OCI-LY1 (cell line): ENCODE results near the gene PTGES.

Source experiments
- H2AFZ ChIP-seq: fragments of 200-600 bp; sonication (generic), shearing (Covaris generic); 2 replicates; pipeline ENCODE4 v1.6.0; 2014; ENCODE audit warnings: antibody characterized with exemption, mild to moderate bottlenecking, low read length
- H3F3A ChIP-seq: fragments of 200-600 bp; sonication (generic), shearing (Covaris generic); 2 replicates; pipeline ENCODE4 v1.6.0; 2014; ENCODE audit warnings: mild to moderate bottlenecking, antibody characterized with exemption, low read length, moderate library complexity; ENCODE audit not compliant: insufficient read depth
- H3K27ac ChIP-seq: fragments of 200-600 bp; sonication (generic); 2 replicates; pipeline ENCODE4 v1.5.1; 2014; ENCODE audit warnings: low read length, mixed run types, mild to moderate bottlenecking, low read depth; ENCODE audit not compliant: poor library complexity, severe bottlenecking
- H3K27me3 ChIP-seq: fragments of 200-600 bp; sonication (generic); 2 replicates; pipeline ENCODE4 v1.6.0; 2014; ENCODE audit warnings: antibody characterized with exemption, mild to moderate bottlenecking, low read length, moderate library complexity; ENCODE audit not compliant: insufficient read depth
- H3K36me3 ChIP-seq: fragments of 200-600 bp; sonication (generic); 2 replicates; pipeline ENCODE4 v1.6.1; 2014; ENCODE audit warnings: mild to moderate bottlenecking, antibody characterized with exemption, low read length, moderate library complexity, mixed read lengths; ENCODE audit not compliant: insufficient read depth
- H3K4me1 ChIP-seq: fragments of 200-600 bp; sonication (generic); 2 replicates; pipeline ENCODE4 v1.5.1; 2014; ENCODE audit warnings: mild to moderate bottlenecking, low read length, moderate library complexity; ENCODE audit not compliant: insufficient read depth, severe bottlenecking
- H3K4me2 ChIP-seq: fragments of 200-600 bp; sonication (generic), shearing (Covaris generic); 2 replicates; pipeline ENCODE4 v1.6.1; 2014; ENCODE audit warnings: low read length
- H3K4me3 ChIP-seq: fragments of 200-600 bp; sonication (generic); 2 replicates; pipeline ENCODE4 v1.5.1; 2014; ENCODE audit warnings: low read length, low read depth, mild to moderate bottlenecking, mixed read lengths; ENCODE audit not compliant: poor library complexity, severe bottlenecking
- H3K79me2 ChIP-seq: fragments of 200-600 bp; shearing (Covaris generic); 2 replicates; pipeline ENCODE4 v1.6.1; 2016; ENCODE audit warnings: mixed run types, low read length, mixed read lengths; ENCODE audit not compliant: insufficient read depth
- H3K9ac ChIP-seq: fragments of 200-600 bp; sonication (generic), shearing (Covaris generic); 2 replicates; pipeline ENCODE4 v1.6.1; 2014; ENCODE audit warnings: mild to moderate bottlenecking, low read length, mixed read lengths
- H3K9me2 ChIP-seq: fragments of 200-600 bp; sonication (generic), shearing (Covaris generic); 2 replicates; pipeline ENCODE4 v1.6.1; 2014; ENCODE audit warnings: low read depth, mild to moderate bottlenecking, low read length, mixed read lengths
- H3K9me3 ChIP-seq: fragments of 200-600 bp; shearing (Covaris generic); 2 replicates; pipeline ENCODE4 v1.6.1; 2014; ENCODE audit warnings: low read length, mixed read lengths
- H4K20me1 ChIP-seq: fragments of 200-600 bp; sonication (generic), shearing (Covaris generic); 2 replicates; pipeline ENCODE4 v1.6.0; 2016; ENCODE audit warnings: mild to moderate bottlenecking, low read length; ENCODE audit not compliant: insufficient read depth
- EZH2 ChIP-seq: fragments of 200-600 bp; sonication (generic), shearing (Covaris generic); IDR thresholded peaks from 2 replicates; pipeline ENCODE4 v1.8.0; 2017; ENCODE audit warnings: borderline replicate concordance, mixed run types, mild to moderate bottlenecking, antibody characterized with exemption, low read length, moderate library complexity, mixed read lengths
- TF ChIP-seq, protein P1 (sequence below): fragments of 200-600 bp; sonication (generic), shearing (Covaris generic); IDR thresholded peaks from 2 replicates; pipeline ENCODE4 v1.5.1; 2017; ENCODE audit warnings: mild to moderate bottlenecking, antibody characterized with exemption, low read length, moderate library complexity, mixed read lengths

The PTGES gene

DNA sequence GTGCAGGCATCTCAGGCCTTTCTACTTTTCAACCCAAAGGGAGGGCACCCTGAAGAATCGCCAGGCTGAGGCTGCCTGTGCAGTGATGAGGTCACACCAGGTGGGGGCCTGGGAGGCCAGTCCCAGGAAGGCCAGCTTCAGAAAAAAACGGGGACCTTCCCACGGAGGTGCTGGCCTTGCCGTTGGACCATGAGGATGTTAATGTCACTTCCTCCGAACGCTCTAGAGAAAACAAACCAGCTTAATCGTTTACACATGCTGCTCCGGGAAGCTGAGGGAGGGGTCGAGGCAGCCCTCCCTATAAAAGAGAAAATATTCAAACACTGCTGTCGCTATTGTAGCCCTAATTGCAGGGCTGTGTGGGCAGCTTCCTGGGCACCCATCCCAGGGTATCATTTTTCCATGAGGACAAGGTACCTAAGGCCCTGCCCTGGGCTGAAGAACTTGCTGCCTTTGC lies 27.0 kb downstream of the PTGES start:
- Histone ChIP-seq H3K27me3 (no peaks in the 10 kb centered on the region), H3F3A (no peaks in the 10 kb centered on the region), H3K4me3 (no peak overlapping the region), H3K4me1 (no peaks in the 10 kb centered on the region), H3K9me3 (no peaks in the 10 kb centered on the region), H3K4me2 (no peak overlapping the region), H3K79me2 (no peaks in the 10 kb centered on the region), H2AFZ (no peak overlapping the region), H3K36me3 (no peaks in the 10 kb centered on the region), H3K27ac (no peak overlapping the region), H4K20me1 (no peaks in the 10 kb centered on the region), H3K9me2 (no peaks in the 10 kb centered on the region), H3K9ac (no peak overlapping the region)
- TF ChIP-seq, protein P1, sequence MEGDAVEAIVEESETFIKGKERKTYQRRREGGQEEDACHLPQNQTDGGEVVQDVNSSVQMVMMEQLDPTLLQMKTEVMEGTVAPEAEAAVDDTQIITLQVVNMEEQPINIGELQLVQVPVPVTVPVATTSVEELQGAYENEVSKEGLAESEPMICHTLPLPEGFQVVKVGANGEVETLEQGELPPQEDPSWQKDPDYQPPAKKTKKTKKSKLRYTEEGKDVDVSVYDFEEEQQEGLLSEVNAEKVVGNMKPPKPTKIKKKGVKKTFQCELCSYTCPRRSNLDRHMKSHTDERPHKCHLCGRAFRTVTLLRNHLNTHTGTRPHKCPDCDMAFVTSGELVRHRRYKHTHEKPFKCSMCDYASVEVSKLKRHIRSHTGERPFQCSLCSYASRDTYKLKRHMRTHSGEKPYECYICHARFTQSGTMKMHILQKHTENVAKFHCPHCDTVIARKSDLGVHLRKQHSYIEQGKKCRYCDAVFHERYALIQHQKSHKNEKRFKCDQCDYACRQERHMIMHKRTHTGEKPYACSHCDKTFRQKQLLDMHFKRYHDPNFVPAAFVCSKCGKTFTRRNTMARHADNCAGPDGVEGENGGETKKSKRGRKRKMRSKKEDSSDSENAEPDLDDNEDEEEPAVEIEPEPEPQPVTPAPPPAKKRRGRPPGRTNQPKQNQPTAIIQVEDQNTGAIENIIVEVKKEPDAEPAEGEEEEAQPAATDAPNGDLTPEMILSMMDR: no peak
- no peak for TF ChIP-seq EZH2

DNA sequence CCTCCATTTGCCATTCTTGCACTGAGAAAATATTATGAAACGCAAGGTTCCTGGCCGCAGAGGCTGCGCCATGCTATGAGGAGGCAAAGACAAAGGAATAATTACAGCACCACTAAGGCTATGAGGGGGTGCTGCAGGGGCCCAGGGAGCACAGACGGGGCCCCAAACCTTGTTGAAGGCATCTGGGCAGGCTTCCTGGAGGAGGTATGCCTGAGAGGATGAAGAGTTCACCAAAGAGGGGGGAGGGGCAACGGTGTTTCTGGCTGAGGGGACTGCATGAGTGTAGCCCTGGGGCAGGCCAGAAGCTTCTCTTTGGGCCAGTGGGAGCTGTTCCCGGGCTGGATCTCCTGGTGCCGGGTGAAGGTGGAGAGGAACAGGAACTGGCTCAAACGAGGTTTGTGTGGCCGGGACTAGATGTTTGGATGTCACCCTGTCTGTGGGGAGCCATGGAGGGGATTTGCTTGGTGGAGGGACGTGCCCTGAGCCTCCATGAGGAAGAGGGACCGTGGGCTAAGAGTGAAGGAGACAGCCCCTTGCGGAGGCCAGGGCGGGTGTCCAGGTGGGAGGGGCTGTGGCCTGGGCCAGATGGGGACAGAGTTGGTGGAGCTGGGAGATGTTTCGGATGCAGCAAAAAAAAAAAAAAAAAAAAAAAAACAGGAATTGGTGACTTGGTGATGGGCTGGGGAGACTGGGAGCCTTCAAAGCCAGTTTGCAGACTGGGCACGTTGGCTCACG lies 28.2 kb downstream of the PTGES start:
- Histone ChIP-seq H3K79me2 (no peaks in the 10 kb centered on the region), H3K4me1 (no peaks in the 10 kb centered on the region), H4K20me1 (no peaks in the 10 kb centered on the region), H3F3A (no peaks in the 10 kb centered on the region), H3K27me3 (no peaks in the 10 kb centered on the region), H3K9me3 (no peaks in the 10 kb centered on the region), H3K36me3 (no peaks in the 10 kb centered on the region), H3K4me3 (no peak overlapping the region), H3K9ac (no peak overlapping the region), H3K4me2 (no peak overlapping the region), H3K9me2 (no peaks in the 10 kb centered on the region), H3K27ac (no peak overlapping the region), H2AFZ (no peak overlapping the region)
- no peak for TF ChIP-seq EZH2
- TF ChIP-seq, protein P1: no peak

DNA sequence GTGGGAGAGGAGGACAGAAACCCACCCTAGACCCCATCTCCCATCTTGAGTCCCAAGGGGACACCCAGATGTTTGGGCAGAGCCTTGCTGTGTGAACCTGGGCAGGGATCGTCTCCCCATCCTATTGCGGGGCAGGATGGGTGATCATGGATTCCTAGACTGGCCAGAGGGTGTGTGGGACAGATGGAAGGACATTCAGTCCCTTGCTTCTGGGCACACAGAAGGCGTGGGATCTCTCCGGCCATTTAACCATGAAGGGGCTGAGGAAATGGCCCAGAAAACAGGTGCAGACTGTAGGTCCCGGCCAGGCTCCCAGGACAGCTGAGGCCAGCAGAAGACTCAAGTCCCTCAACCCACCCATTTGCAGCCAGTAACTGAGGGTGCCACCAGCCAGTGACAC lies 29.9 kb downstream of the PTGES start:
- H3K4me3 ChIP-seq: no peak overlapping the region
- H4K20me1 ChIP-seq: no peaks in the 10 kb centered on the region
- H3K9ac ChIP-seq: no peak overlapping the region
- TF ChIP-seq EZH2: no peak
- TF ChIP-seq, protein P1: no peak
- 0 out of 2 replicates have a peak, but pooled peaks cover 4% of the 10 kb centered on the region for H3K27me3 ChIP-seq
- no peaks in the 10 kb centered on the region for H3K79me2 ChIP-seq
- H3K9me2 ChIP-seq: no peaks in the 10 kb centered on the region
- no peaks in the 10 kb centered on the region for H3F3A ChIP-seq
- no peak overlapping the region for H3K27ac ChIP-seq
- H3K4me2 ChIP-seq: no peak overlapping the region
- no peaks in the 10 kb centered on the region for H3K36me3 ChIP-seq
- no peak overlapping the region for H2AFZ ChIP-seq
- H3K4me1 ChIP-seq: no peaks in the 10 kb centered on the region
- no peaks in the 10 kb centered on the region for H3K9me3 ChIP-seq
